DND-41 (cell line): ENCODE data around the gene COMMD4.

Experiments used
- ATAC-seq: fragments of 200-7000 bp; cut with Tn5 transposase; 3 replicates; pipeline ENCODE4 v1.9.1; 2021; ENCODE audit warnings: low read depth; ENCODE audit not compliant: insufficient read depth
- DNase-seq: peaks from one replicate; pipeline ENCODE4 v3.0.0-alpha.2; 2020
- H2AFZ ChIP-seq: 2 replicates; pipeline ENCODE4 v1.6.0; 2012; ENCODE audit warnings: low read depth, low read length
- H3K27ac ChIP-seq: 2 replicates; pipeline ENCODE4 v1.5.1; 2012; ENCODE audit warnings: low read length, inconsistent platforms
- H3K27me3 ChIP-seq: fragments of 200-600 bp; sonication (generic); 2 replicates; pipeline ENCODE4 v1.6.0; 2012; ENCODE audit warnings: low read length, mild to moderate bottlenecking, inconsistent platforms; ENCODE audit not compliant: insufficient read depth, poor library complexity
- H3K36me3 ChIP-seq: 2 replicates; pipeline ENCODE4 v1.5.1; 2012; ENCODE audit warnings: low read length, inconsistent platforms; ENCODE audit not compliant: insufficient read depth
- H3K4me1 ChIP-seq: 2 replicates; pipeline ENCODE4 v1.5.1; 2012; ENCODE audit warnings: mild to moderate bottlenecking, low read length; ENCODE audit not compliant: insufficient read depth
- H3K4me2 ChIP-seq: 2 replicates; pipeline ENCODE4 v1.6.0; 2012; ENCODE audit warnings: mild to moderate bottlenecking, moderate library complexity, low read length, inconsistent platforms; ENCODE audit not compliant: insufficient read depth
- H3K4me3 ChIP-seq, 2 experiments: fragments of 200-600 bp in 1 of 2; shearing (Covaris generic) in 1 of 2; 2 replicates each; pipeline ENCODE4 v1.5.1; 2012 to 2016; ENCODE audit warnings: inconsistent platforms in 2 of 2, low read length in 2 of 2, mild to moderate bottlenecking in 2 of 2, low read depth in 1 of 2, moderate library complexity in 1 of 2
- H3K79me2 ChIP-seq: 2 replicates; pipeline ENCODE4 v1.6.0; 2012; ENCODE audit warnings: low read length, inconsistent platforms; ENCODE audit not compliant: insufficient read depth
- H3K9ac ChIP-seq: 2 replicates; pipeline ENCODE4 v1.6.0; 2012; ENCODE audit warnings: low read depth, mild to moderate bottlenecking, inconsistent platforms, low read length, moderate library complexity
- H3K9me3 ChIP-seq: 2 replicates; pipeline ENCODE4 v1.5.1; 2012; ENCODE audit warnings: low read length, moderate library complexity, mild to moderate bottlenecking, inconsistent platforms; ENCODE audit not compliant: insufficient read depth, severe bottlenecking
- H4K20me1 ChIP-seq: 2 replicates; pipeline ENCODE4 v1.6.0; 2012; ENCODE audit warnings: low read length; ENCODE audit not compliant: insufficient read depth
- EZH2 ChIP-seq: IDR thresholded peaks from 3 replicates; pipeline ENCODE4 v1.6.1; 2012; ENCODE audit warnings: borderline replicate concordance, low read depth, mild to moderate bottlenecking, moderate library complexity, low read length, inconsistent platforms; ENCODE audit not compliant: severe bottlenecking
- TF ChIP-seq, protein P1 (sequence below): IDR thresholded peaks from 2 replicates; pipeline ENCODE4 v1.5.1; 2012; ENCODE audit warnings: borderline replicate concordance, low read length, moderate library complexity, mild to moderate bottlenecking; ENCODE audit not compliant: poor library complexity, severe bottlenecking; ENCODE audit errors: extremely low read depth

Gene COMMD4

DNA sequence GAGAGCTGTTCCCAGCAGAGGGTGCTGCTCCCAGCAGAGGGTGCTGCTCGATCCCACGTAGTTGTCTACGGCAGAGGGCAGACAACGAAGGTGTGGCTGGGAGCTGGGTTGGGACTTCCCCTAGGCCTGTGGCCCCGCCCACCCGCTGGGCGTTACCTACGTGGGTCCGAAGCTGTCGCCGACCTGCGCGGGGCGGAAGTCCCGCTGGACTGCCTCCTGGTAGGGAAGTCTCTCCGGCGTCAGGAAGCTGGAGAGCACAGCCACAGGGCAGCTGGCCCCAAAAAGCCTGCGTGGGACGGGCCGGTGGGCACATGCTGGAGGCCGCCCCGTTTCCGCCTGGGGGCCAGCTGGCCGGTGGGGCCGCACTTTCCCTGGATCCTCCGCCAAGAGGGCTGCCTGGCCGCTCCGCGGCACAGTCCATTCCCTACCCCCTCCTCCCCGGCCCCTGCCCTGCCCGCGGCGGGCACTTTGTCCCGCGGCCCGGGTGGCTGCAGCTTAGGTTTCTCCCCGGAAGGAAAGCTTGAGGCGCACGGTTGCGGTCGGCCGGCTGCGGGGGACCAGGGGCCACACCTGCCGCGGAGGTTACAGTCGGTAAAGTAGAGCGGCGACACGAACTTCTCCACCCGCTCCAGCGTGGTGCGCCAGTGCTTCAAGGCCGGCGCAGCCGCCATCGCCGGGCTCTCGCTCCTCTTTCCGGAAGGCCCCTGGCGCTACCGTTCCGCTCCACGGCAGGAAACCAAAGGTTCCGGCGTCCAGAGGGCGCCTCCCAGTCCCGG lies 32.2 kb downstream of the COMMD4 start, which contains the start of gene MAN2C1:
MAN2C1 (minus strand) TSS at position 695 of the 776 bp plus-strand sequence; CDS start at position 671, 24 bp downstream.
- peak within 1 kb of the TSS; percentile 81 for H3K4me2 ChIP-seq
- H3K4me3 ChIP-seq: peak within 1 kb of the TSS; percentile 94 to 95
- ATAC-seq (peak; percentile 90), DNase-seq (peak; percentile 90)
- peak within 1 kb of the TSS; percentile 85 for H2AFZ ChIP-seq
- peaks cover 31% of the 10 kb centered on the region for H3K4me1 ChIP-seq
- H3K36me3 ChIP-seq: peaks cover 69% of the 10 kb centered on the region
- no peaks in the 10 kb centered on the region for H3K9me3 ChIP-seq
- peaks cover 17% of the 10 kb centered on the region for H3K79me2 ChIP-seq
- TF ChIP-seq EZH2: no peak
- TF ChIP-seq, protein P1, sequence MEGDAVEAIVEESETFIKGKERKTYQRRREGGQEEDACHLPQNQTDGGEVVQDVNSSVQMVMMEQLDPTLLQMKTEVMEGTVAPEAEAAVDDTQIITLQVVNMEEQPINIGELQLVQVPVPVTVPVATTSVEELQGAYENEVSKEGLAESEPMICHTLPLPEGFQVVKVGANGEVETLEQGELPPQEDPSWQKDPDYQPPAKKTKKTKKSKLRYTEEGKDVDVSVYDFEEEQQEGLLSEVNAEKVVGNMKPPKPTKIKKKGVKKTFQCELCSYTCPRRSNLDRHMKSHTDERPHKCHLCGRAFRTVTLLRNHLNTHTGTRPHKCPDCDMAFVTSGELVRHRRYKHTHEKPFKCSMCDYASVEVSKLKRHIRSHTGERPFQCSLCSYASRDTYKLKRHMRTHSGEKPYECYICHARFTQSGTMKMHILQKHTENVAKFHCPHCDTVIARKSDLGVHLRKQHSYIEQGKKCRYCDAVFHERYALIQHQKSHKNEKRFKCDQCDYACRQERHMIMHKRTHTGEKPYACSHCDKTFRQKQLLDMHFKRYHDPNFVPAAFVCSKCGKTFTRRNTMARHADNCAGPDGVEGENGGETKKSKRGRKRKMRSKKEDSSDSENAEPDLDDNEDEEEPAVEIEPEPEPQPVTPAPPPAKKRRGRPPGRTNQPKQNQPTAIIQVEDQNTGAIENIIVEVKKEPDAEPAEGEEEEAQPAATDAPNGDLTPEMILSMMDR: peak; percentile 83
- peaks cover 19% of the 10 kb centered on the region for H4K20me1 ChIP-seq
- H3K9ac ChIP-seq: peak within 1 kb of the TSS; percentile 97
- no peaks in the 10 kb centered on the region for H3K27me3 ChIP-seq
- peak within 1 kb of the TSS; percentile 90 for H3K27ac ChIP-seq

DNA sequence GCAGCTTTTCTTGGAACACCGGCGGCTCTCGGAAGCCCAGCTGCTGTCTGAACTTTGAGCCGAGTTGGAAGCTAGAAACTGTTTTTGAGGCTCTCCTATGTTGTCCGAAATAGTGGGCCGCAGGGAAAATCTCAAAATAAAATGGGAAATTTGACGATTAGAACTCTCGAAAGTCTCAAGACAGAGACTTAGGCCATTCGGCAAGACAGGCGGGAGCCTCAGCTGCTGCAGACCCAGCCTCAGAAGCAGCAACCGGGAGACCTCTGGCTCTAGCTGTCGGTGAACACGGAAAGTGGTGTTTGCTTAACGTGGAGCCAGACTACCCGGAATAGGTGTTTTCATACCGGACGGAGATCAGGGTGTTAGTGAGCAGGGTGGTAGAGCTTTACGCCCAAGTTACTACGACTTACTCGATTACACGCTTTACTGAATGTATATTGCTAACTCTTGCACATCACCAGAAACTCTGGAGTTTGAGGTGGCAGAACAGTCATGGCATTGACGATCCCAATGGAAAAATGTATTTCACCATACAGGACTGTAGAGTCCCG lies 32.9 kb downstream of the COMMD4 start:
- no peak for DNase-seq
- Histone ChIP-seq H3K4me3 (peak overlapping the region; percentile 94 to 95), H3K4me1 (peaks cover 31% of the 10 kb centered on the region), H3K36me3 (peaks cover 70% of the 10 kb centered on the region), H2AFZ (peak overlapping the region; percentile 85), H3K27ac (peak overlapping the region; percentile 90), H3K9me3 (no peaks in the 10 kb centered on the region), H3K27me3 (no peaks in the 10 kb centered on the region), H3K4me2 (peak overlapping the region; percentile 81), H3K9ac (peak overlapping the region; percentile 97), H4K20me1 (peaks cover 19% of the 10 kb centered on the region), H3K79me2 (peaks cover 17% of the 10 kb centered on the region)
- peak; percentile 2; the same call in 1 of the 3 replicates for ATAC-seq
- TF ChIP-seq EZH2: no peak
- TF ChIP-seq, protein P1: no peak

DNA sequence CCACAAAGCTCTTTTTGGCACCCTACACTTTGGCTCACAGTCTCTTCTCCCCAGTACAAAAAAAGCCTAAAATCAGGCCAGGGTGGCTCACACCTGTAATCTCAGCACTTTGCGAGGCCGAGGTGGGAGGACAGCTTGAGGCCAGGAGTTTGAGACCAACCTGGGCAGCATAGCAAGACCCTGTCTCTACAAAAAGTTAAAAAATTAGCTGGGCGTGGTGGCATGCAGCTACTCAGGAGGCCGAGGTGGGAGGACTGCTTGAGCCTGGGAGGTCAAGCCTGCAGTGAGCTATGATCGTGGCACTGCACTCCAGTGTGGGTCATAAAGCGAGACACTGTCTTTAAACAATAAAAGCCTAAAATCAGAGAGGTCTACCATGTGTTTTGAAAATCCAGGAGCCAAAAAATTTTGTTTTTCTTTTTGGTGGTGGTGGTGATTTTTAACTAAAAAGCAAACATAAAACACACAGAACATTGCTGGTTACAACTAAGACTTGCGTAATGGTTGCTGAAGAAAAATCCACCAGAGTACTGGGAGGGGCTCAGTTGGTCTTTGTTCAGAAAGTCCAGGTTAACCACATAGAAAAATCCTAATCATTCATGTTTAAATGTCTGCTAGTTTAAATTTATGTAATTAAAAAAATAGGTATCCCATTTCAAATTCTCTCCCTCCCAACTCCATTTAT lies 34.2 kb downstream of the COMMD4 start:
- TF ChIP-seq, protein P1: no peak
- TF ChIP-seq EZH2: no peak

More for the DNA sequence above, 34.2 kb downstream of the COMMD4 start:
- H2AFZ ChIP-seq: no peak overlapping the region
- peaks cover 22% of the 10 kb centered on the region for H3K79me2 ChIP-seq
- H3K27ac ChIP-seq: no peak overlapping the region
- ATAC-seq (no peak), DNase-seq (no peak)
- H3K36me3 ChIP-seq: peaks cover 66% of the 10 kb centered on the region
- no peaks in the 10 kb centered on the region for H3K27me3 ChIP-seq
- H4K20me1 ChIP-seq: peaks cover 19% of the 10 kb centered on the region
- H3K9ac ChIP-seq: peak overlapping the region; percentile 97; the same call in 1 of the 2 replicates
- H3K4me3 ChIP-seq: peak overlapping the region in 1 of 2 experiments; percentile 95; a peak in 2 of 4 replicates
- H3K4me1 ChIP-seq: peaks cover 31% of the 10 kb centered on the region
- no peaks in the 10 kb centered on the region for H3K9me3 ChIP-seq
- H3K4me2 ChIP-seq: peak overlapping the region; percentile 81; the same call in 1 of the 2 replicates
